C4-2B (cell line): Measurements from ENCODE around the gene FGF18.

ENCODE experiments used
- H3K27ac ChIP-seq: fragments of 450-650 bp; 2 replicates; pipeline ENCODE4 v1.5.1; 2017
- ZFX ChIP-seq: fragments of 450-650 bp; IDR thresholded peaks from 2 replicates; pipeline ENCODE4 v1.6.1; 2017
- TF ChIP-seq, protein P1 (sequence below): fragments of 450-650 bp; conservative IDR thresholded peaks from 2 replicates; pipeline ENCODE4 v1.5.1; 2017; ENCODE audit warnings: mild to moderate bottlenecking

The FGF18 gene

DNA sequence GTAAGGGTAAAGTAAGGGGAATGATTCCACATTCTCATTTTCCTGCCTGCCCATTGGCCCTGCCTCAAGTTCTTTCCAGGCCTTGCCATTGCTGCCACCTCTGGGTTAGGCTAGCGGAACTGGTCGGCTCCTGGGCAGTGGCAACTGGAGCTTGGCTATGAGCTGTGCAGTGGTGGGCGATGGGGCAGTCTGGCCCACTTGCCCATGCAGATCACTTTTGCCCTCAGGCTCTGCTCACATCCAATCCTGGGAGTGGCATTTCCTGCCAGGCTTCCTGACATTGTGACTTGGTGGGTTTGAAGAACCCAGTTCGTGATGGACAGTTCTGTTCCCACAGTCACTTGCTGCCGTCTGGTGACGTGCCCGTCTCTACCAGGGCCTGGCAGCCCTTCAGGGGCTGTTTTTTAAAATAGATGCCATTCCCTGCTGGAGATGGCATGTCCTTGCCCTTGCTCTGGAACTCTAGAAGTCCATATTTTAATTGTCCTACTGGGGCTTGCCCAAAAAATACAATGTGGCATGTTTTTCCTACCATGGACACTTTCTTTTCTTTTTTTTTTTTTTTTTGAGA is 86.1 kb downstream of the FGF18 start:
- H3K27ac ChIP-seq, result no peak overlapping the region
- TF ChIP-seq, protein P1, sequence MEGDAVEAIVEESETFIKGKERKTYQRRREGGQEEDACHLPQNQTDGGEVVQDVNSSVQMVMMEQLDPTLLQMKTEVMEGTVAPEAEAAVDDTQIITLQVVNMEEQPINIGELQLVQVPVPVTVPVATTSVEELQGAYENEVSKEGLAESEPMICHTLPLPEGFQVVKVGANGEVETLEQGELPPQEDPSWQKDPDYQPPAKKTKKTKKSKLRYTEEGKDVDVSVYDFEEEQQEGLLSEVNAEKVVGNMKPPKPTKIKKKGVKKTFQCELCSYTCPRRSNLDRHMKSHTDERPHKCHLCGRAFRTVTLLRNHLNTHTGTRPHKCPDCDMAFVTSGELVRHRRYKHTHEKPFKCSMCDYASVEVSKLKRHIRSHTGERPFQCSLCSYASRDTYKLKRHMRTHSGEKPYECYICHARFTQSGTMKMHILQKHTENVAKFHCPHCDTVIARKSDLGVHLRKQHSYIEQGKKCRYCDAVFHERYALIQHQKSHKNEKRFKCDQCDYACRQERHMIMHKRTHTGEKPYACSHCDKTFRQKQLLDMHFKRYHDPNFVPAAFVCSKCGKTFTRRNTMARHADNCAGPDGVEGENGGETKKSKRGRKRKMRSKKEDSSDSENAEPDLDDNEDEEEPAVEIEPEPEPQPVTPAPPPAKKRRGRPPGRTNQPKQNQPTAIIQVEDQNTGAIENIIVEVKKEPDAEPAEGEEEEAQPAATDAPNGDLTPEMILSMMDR, result no peak
- no peak for TF ChIP-seq ZFX

DNA sequence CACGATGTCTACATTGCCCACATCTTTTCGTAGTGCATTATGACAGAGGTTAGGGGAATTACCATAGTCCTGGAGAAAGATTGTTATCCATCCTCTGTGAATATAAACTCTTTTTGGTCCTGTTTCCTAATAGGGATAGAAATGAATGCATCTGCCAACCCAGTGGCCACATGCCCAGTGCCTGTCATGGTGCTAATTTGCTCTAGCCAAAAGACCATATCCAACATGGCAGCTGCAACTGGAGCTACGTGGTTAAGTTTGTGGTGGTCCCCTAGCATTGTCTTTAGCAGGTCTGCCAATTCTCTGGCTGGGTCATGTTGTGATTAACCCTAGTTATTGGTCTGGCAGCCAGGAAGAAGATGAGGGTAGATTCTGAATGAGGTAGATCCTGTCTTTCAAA is 87.5 kb downstream of the FGF18 start:
- H3K27ac ChIP-seq, result no peak overlapping the region
- TF ChIP-seq, protein P1, result no peak
- no peak for TF ChIP-seq ZFX
